Measurements from ENCODE around the gene HAPLN3. TPM values are rescaled to one million over a fixed set of nuclear protein-coding genes. Genes with fewer than 3 reads are reported as not detected.
"Not testable (repeated sequence)": the region's sequence is repeated elsewhere in the genome, so short reads cannot be mapped to it uniquely, and the experiment has no call there.

Gene HAPLN3, protein sequence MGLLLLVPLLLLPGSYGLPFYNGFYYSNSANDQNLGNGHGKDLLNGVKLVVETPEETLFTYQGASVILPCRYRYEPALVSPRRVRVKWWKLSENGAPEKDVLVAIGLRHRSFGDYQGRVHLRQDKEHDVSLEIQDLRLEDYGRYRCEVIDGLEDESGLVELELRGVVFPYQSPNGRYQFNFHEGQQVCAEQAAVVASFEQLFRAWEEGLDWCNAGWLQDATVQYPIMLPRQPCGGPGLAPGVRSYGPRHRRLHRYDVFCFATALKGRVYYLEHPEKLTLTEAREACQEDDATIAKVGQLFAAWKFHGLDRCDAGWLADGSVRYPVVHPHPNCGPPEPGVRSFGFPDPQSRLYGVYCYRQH
- total RNA-seq, result 10 to 100 TPM; 75.7 to 79.0 TPM

DNA sequence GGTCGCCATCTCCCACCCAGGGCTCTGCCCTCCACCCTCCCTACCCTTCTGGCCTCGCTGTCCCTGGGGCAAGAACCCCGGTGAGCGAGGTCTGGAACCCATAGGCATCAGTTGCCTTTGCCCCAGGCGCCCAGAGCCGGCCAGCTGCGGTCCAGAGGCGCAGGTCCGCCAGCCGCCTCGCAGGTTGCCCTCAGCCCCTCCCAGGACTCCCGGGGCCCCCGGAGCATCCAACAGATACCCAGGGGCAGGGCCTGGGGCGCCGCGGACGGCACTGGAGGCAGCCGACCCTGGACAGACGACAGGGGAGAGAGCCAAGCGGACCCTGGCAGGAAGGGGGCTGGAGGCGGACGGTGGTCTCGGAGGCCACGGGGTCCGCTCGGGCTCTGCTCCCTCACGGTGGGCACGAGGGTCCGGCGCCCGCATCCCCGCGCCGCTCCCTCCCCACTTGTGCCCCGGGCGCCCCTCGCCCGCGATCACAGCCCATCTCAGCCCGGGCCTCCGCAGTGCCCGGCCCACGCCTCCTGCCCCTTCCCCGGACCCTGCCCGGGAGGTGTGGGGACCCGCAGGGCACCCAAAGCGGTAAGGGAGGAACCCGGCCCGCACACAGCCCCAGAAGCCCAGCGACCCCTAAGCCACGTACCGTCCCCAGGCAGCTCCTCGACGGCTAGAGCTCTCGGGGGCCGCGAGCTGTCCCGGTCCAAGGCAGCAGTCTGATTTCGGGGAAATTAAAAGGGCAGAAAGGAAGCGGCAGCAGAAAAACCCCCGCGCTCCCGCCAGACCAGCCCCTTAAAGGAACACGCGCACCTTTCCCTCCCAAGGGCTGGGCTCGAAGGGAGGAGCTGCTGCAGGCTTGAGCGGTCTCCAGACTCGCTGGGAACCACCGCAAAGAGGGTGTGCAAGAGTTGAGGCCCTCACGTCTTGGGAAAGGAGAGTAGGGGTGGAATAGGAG lies at the start of gene HAPLN3:
HAPLN3 (minus strand) TSS at position 726 of the 949 bp plus-strand sequence. CDS start 8,246 bp downstream, outside the sequence.
- peaks cover 7% of the 10 kb centered on the region for H3K36me3 Mint-ChIP-seq (ENCODE audit: low read depth)
- DNase-seq (peak; percentile 75), ATAC-seq (peak; percentile 59)
- peak within 1 kb of the TSS; percentile 77 for H3K27ac Mint-ChIP-seq
- peak within 1 kb of the TSS; percentile 84 for H3K4me3 Mint-ChIP-seq
- peaks cover 36% of the 10 kb centered on the region for H3K4me1 Mint-ChIP-seq (ENCODE audit: low read depth)
- ChIA-PET POLR2A (interaction anchor here (0.7 to 2.1 kb wide), 5 partner anchors 9 to 276 kb away, joined by 3 to 18 read pairs (median 4); no protein-coding TSS in a partner anchor), CTCF (interaction anchor here (0.6 to 3.1 kb wide), 12 partner anchors 8 to 280 kb away, joined by 3 to 34 read pairs (median 4); no protein-coding TSS in a partner anchor)
- H3K27me3 Mint-ChIP-seq (ENCODE audit: low read depth), result no peaks in the 10 kb centered on the region
- no peaks in the 10 kb centered on the region for H3K9me3 Mint-ChIP-seq (ENCODE audit: insufficient read depth)

DNA sequence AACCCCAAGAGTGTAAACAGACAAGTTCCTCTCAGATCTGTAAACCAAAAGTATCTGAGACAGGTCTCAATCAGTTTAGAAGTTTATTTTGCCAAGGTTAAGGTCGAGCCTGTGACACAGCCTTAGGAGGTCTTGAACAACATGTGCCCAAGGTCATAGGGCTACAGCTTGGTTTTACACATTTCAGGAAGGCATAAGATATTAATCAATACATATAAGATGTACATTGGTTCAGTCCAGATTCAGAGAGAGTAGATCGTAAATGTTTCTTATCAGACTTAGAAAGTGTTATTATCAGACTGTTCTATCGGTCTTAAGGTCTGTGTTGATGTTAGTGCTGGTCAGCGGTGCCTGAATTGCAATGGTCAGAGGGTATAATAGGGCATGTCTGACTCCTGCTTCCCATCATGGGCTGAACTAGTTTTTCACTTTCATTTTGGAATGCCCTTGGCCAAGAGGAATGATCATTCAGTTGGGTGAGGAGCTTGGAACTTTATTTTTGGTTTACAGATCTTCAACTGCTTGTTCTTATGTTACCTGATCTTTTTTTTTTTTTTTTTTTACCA lies 44.8 kb upstream of the HAPLN3 start:
- Mint-ChIP-seq H3K27me3 (ENCODE audit: low read depth) (no peaks in the 10 kb centered on the region), H3K36me3 (ENCODE audit: low read depth) (no peaks in the 10 kb centered on the region), H3K4me3 (no peak overlapping the region), H3K9me3 (ENCODE audit: insufficient read depth) (no peaks in the 10 kb centered on the region), H3K27ac (no peak overlapping the region), H3K4me1 (ENCODE audit: low read depth) (no peaks in the 10 kb centered on the region)
- ChIA-PET CTCF (interaction anchor here (2.1 kb wide), 1 partner anchor 36 kb away, joined by 5 read pairs; no protein-coding TSS in a partner anchor), POLR2A (no interaction called here)
- DNase-seq (no peak), ATAC-seq (no peak)

DNA sequence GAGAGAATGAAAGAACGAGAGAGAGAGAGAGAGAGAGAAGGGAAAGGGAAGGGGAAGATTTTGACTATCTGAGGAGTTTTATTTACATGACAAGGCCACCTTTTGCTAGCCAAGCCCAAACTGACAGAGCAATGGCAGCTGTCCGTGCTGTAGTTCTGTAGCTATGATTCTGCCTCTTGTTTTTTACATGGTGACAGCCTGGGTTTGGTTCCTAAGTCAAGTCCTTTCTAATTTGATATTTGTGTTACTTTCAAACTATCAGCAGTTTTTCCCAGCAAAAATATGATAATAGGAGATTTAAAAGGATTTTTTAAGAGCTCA lies 44.1 kb upstream of the HAPLN3 start:
- DNase-seq (no peak), ATAC-seq (no peak)
- Mint-ChIP-seq H3K4me3 (no peak overlapping the region), H3K27ac (no peak overlapping the region), H3K27me3 (ENCODE audit: low read depth) (no peaks in the 10 kb centered on the region), H3K4me1 (ENCODE audit: low read depth) (no peaks in the 10 kb centered on the region), H3K36me3 (ENCODE audit: low read depth) (no peaks in the 10 kb centered on the region), H3K9me3 (ENCODE audit: insufficient read depth) (no peaks in the 10 kb centered on the region)
- ChIA-PET CTCF (interaction anchor here (2.1 kb wide), 1 partner anchor 35 kb away, joined by 5 read pairs; no protein-coding TSS in a partner anchor), POLR2A (no interaction called here)

DNA sequence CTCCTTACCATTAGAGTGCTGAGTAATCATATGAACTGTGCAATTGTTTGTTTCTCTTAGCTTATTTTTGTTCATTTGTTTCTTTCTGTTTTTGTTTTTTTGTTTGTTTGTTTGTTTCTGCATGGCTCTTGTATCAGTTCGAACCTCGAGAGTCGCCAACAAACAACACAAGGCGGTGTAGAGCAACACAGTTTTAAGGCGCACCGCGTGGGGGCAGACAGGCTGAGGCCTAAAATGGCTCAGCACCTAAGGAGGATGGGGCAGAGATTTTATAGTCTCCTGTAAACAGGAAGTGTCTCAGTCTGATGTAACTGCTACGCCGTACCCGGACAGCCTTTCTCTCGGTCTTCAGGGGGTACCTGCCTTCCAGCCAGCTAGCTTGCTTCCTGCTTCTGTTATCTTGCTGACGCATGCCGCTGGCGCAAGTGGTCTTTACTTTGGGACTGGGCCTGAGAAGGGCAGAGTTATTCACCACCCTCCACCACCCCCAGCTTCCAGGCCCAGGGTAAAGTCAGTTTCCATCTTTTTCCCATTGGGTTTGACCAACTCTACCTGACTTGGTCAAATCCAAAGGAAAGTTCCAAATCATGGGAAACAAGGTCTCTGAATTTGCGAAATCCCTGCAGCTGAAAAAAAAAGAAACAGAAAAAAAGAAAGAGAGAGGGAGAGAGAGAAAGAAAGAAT lies 43.6 kb upstream of the HAPLN3 start:
- ChIA-PET POLR2A (no interaction called here), CTCF (interaction anchor here (2.1 kb wide), 1 partner anchor 34 kb away, joined by 5 read pairs; no protein-coding TSS in a partner anchor)
- H3K27ac Mint-ChIP-seq, result no peak overlapping the region
- H3K4me1 Mint-ChIP-seq (ENCODE audit: low read depth), result no peaks in the 10 kb centered on the region
- H3K36me3 Mint-ChIP-seq (ENCODE audit: low read depth), result no peaks in the 10 kb centered on the region
- H3K4me3 Mint-ChIP-seq, result no peak overlapping the region
- ATAC-seq (no peak), DNase-seq (no peak)
- H3K27me3 Mint-ChIP-seq (ENCODE audit: low read depth), result no peaks in the 10 kb centered on the region
- no peaks in the 10 kb centered on the region for H3K9me3 Mint-ChIP-seq (ENCODE audit: insufficient read depth)

DNA sequence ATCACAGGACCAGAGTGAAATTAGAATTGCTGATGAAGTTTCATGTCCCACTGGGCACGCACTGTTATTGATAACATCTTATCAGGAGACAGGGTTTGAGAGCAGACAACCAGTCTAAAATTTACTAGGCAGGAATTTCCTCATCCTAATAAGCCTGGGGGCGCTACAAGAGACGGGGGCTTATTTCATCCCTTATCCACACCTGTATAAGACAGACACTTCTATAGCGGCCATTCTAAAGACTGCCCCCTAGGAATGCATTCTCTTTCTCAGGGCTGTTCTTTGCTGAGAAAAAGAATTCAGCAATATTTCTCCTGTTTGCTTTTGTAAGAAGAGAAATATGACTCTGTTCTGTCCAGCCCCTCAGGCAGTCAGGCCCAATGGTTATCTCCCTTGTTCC lies 39.1 kb upstream of the HAPLN3 start:
- H3K27ac Mint-ChIP-seq, POLR2A ChIA-PET, CTCF ChIA-PET: not testable (repeated sequence)

DNA sequence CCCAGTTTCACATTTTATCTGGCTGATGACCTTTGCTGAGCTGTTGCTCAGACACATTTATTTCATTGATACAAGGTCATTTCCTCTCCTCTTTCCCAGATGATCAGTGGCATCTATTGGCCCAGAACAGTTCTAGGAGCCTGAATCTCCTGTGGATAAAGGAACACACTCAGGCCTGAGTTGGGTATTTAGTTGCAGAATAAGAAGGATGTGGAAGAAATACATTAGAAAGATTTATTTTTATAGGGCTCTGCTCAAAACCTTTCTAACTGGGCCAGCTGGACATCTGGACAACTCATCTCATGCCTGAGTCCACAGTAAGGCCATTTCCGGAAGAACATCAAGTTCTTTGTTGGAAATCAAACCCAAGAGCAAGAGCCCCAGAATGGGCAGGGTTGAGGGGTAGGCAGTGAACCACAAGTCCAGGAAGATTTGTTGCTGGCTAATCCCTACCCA lies 37.6 kb upstream of the HAPLN3 start:
- ATAC-seq, result no peak
- Mint-ChIP-seq H3K9me3 (ENCODE audit: insufficient read depth) (no peaks in the 10 kb centered on the region), H3K4me3 (no peak overlapping the region), H3K4me1 (ENCODE audit: low read depth) (no peaks in the 10 kb centered on the region), H3K27ac (no peak overlapping the region), H3K36me3 (ENCODE audit: low read depth) (no peaks in the 10 kb centered on the region), H3K27me3 (ENCODE audit: low read depth) (peaks cover 8% of the 10 kb centered on the region)
- DNase-seq, result no peak
- POLR2A ChIA-PET, result no interaction called here
- CTCF ChIA-PET, result no interaction called here

More for the DNA sequence above, 39.1 kb upstream of the HAPLN3 start:
- ATAC-seq; H3K27me3 Mint-ChIP-seq (ENCODE audit: low read depth); DNase-seq; H3K4me3 Mint-ChIP-seq; H3K4me1 Mint-ChIP-seq (ENCODE audit: low read depth); H3K36me3 Mint-ChIP-seq (ENCODE audit: low read depth); H3K9me3 Mint-ChIP-seq (ENCODE audit: insufficient read depth): not testable (repeated sequence)

DNA sequence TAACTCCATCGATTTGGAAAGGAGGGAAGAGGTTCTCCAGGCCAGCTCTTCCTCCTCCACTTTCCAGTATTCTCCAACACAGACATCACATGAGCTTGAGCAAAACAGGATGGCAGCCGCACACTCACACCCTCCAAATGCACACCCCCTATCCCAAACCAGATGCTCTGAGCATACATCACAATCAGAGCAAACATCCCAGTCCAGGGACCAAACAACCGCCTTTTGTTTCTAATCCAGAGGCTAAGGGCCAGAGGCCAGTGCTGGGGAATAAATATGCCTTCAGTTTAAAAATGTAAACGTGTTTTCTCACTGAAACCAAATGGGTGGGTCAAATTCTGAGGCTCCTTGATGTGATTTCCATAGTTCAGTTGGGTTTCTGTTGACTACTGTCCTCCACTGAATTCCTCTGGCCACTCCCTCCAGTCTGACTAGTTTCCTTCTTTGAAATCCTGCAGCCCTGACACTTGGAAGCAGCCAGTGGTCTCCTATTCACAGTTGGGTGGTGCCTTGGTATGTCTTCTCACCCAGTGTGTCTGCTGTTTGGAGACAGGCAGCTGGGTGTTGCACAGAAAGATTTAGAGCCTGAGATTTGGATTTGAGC lies 37.0 kb upstream of the HAPLN3 start:
- H3K4me1 Mint-ChIP-seq (ENCODE audit: low read depth), result no peaks in the 10 kb centered on the region
- POLR2A ChIA-PET, result no interaction called here
- DNase-seq (no peak), ATAC-seq (no peak)
- no peak overlapping the region for H3K4me3 Mint-ChIP-seq
- no peak overlapping the region for H3K27ac Mint-ChIP-seq
- no peaks in the 10 kb centered on the region for H3K9me3 Mint-ChIP-seq (ENCODE audit: insufficient read depth)
- CTCF ChIA-PET, result no interaction called here
- no peaks in the 10 kb centered on the region for H3K36me3 Mint-ChIP-seq (ENCODE audit: low read depth)
- peaks cover 8% of the 10 kb centered on the region for H3K27me3 Mint-ChIP-seq (ENCODE audit: low read depth)

DNA sequence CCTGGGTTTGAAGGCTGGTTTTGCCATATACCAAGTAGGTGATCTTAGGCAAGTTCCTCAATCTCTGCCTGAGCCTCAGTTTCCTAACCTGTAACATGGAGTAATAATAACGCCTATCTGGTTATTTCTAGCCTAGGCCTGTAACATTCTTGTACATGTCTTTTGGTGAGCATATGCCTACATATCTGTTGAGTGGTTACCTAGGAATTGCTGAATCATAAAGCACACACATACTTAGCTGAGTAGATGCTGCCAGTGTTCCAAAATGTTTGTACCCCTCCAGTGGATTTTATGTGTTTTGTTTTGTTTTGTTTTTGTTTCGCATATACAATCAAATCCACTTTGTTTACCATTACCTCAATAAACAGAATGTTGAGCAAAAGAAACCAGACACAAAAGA lies 35.2 kb upstream of the HAPLN3 start:
- Mint-ChIP-seq H3K27me3 (ENCODE audit: low read depth) (peaks cover 11% of the 10 kb centered on the region), H3K4me1 (ENCODE audit: low read depth) (no peaks in the 10 kb centered on the region), H3K4me3 (no peak overlapping the region), H3K9me3 (ENCODE audit: insufficient read depth) (no peaks in the 10 kb centered on the region), H3K36me3 (ENCODE audit: low read depth) (no peaks in the 10 kb centered on the region), H3K27ac (no peak overlapping the region)
- ChIA-PET CTCF (no interaction called here), POLR2A (no interaction called here)
- ATAC-seq (no peak), DNase-seq (no peak)

DNA sequence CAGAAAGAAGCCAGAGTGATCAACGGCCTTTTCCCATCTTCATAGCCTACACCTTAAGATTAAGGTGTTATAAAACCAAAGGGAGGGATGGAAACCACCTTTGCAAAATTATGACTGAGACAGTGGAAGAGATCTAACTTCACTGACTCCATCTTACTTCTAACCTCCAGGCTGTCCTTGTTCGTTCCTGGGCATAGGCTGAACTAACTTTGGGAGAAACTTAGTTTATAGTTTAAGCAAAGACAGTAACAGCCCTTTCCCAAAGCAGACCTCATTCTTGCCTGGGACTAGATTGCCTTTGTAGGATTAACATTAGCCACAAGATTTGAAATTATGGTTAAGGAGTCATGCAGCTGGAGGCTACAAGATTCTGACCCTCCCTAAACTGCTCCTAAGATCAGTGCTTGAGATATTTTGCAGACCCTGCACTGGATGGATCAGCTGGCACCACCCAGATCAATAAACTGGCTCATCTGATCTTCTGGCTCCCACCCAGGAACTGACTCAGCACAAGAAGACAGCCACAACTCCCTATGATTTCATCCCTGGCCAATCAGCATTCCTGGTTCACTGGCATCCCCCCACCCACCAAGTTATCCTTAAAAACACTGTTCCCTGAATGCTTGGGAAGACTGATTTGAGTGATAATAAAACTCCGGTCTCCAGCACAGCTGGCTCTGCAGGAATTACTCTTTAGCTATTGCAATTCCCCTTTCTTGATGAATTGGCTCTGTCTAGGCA lies 34.2 kb upstream of the HAPLN3 start:
- H3K27me3 Mint-ChIP-seq (ENCODE audit: low read depth), result peaks cover 11% of the 10 kb centered on the region
- H3K9me3 Mint-ChIP-seq (ENCODE audit: insufficient read depth); H3K27ac Mint-ChIP-seq; H3K36me3 Mint-ChIP-seq (ENCODE audit: low read depth); H3K4me3 Mint-ChIP-seq; H3K4me1 Mint-ChIP-seq (ENCODE audit: low read depth); ATAC-seq; CTCF ChIA-PET; DNase-seq: not testable (repeated sequence)
- POLR2A ChIA-PET, result interaction anchor here (0.6 kb wide), 1 partner anchor 161 kb away, joined by 3 read pairs; no protein-coding TSS in a partner anchor

DNA sequence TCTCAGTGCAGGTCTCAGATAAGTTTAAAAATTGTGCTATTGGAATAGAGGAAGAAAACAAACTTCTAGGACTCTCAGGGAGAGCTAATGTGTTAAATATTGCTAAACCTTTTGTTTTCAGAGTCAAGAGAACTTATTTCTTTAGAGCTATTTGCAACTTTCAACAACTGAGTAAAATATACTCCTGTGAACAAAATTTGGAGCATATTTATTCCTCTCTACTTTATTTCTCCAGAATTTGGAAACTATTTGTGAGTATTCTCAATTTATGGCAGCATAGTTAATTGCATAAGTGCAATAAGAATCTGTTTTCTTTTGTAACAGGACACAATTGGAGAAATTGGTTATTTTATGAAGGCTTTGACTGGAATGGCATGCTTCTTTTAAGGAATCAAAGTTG lies 32.8 kb upstream of the HAPLN3 start:
- DNase-seq; H3K4me1 Mint-ChIP-seq (ENCODE audit: low read depth); H3K9me3 Mint-ChIP-seq (ENCODE audit: insufficient read depth); H3K4me3 Mint-ChIP-seq; POLR2A ChIA-PET; H3K36me3 Mint-ChIP-seq (ENCODE audit: low read depth); CTCF ChIA-PET; H3K27ac Mint-ChIP-seq; ATAC-seq: not testable (repeated sequence)
- H3K27me3 Mint-ChIP-seq (ENCODE audit: low read depth), result peaks cover 11% of the 10 kb centered on the region

All from activated CD8-positive, alpha-beta T cell treated with anti-CD3 and anti-CD28 coated beads, Interleukin-2, amount 10 ng/mL, durations not matched to agents 7 days and 5 days (primary cell).